Breast epithelium (tissue), 3 donors: ENCODE data around the gene F13A1.

ENCODE experiments used
- POLR2A ChIP-seq: fragments of 450-650 bp; IDR thresholded peaks from one replicate; pipeline ENCODE4 v1.6.1; 2016; ENCODE audit warnings: antibody characterized with exemption, mild to moderate bottlenecking, moderate library complexity
- TF ChIP-seq, protein P1 (sequence below), 3 donors: fragments of 450-650 bp; IDR thresholded peaks; one replicate each; pipeline ENCODE4 v1.5.1; 2016 to 2017; ENCODE audit warnings: antibody characterized with exemption in 3 of 3, mild to moderate bottlenecking in 3 of 3, moderate library complexity in 3 of 3

DNA sequence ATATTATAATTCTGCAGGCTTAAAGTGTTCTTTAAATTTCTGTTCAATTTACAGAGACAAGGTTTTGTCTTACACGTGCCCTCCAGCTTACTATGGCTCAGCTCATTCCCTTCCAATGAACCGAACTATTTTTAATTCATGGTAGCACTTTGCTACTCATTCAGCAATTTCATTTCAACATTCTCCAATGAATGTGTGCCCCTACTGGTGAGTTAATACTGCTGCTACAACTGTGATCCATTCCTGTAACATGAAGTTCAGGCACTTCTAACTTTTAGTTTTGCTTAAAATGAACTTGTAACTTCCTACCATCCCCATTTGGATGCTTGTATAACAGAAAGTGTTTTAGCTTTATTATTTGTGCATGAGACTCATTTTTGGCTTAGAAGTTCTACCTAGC lies 99.7 kb downstream of the F13A1 start:
- TF ChIP-seq, protein P1, sequence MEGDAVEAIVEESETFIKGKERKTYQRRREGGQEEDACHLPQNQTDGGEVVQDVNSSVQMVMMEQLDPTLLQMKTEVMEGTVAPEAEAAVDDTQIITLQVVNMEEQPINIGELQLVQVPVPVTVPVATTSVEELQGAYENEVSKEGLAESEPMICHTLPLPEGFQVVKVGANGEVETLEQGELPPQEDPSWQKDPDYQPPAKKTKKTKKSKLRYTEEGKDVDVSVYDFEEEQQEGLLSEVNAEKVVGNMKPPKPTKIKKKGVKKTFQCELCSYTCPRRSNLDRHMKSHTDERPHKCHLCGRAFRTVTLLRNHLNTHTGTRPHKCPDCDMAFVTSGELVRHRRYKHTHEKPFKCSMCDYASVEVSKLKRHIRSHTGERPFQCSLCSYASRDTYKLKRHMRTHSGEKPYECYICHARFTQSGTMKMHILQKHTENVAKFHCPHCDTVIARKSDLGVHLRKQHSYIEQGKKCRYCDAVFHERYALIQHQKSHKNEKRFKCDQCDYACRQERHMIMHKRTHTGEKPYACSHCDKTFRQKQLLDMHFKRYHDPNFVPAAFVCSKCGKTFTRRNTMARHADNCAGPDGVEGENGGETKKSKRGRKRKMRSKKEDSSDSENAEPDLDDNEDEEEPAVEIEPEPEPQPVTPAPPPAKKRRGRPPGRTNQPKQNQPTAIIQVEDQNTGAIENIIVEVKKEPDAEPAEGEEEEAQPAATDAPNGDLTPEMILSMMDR (IDR thresholded peaks at IDR 0.05) = no peak
- no peak for TF ChIP-seq POLR2A
